NT2/D1 (cell line): ENCODE data around the gene CMTM4.

Experiments used
- SUZ12 ChIP-seq: IDR thresholded peaks from 2 replicates; pipeline ENCODE4 v1.6.1; 2011; ENCODE audit not compliant: insufficient read length, insufficient read depth; ENCODE audit errors: extremely low read depth
- YY1 ChIP-seq: IDR thresholded peaks from 2 replicates; pipeline ENCODE4 v1.6.1; 2011; ENCODE audit not compliant: insufficient read length, insufficient read depth

DNA sequence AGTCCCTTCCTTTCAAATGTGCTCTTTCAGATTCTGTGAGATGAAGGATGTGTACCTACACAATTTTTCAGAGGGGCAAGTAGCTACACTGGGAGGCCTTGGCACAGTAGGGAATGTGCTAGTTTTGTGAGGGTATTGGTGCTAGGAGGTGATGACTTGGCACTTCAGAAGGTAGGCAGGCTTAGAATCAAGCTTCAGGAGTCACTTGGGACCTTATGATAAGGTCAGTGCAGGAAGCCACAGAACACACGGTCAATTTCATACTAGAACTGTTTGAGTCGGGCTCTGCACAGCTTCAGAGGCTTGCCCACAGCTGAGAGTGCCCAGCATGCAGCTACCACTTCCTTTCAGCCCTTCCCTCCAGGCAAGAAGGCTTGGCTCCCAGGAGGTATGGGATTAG lies 124.2 kb downstream of the CMTM4 start:
- no peak for TF ChIP-seq SUZ12
- no peak for TF ChIP-seq YY1
